ENCODE measurements around the gene HHIP.

The HHIP gene

DNA sequence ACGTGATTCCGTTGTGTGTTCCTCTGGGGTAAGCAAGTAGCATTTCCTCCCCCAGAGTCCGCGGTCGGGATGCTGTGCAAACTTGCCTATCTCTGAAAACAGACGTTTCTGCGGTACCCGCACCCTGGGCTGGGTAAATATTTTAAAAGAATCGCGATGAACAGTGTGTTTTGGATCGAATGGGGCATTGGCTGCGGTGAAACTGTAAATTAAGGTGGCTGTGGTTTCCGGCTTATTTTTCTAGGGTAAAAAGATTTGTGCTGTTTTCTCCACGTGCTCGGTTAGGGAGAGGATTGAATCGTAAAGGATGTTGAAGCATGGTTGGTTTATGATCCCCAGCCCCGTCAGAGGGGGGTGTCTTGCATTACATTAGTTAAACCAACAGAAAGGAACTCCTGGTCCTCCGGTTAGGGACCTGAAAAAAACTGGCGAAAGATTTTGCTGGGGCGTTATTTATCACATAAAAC, 1.2 kb downstream of the HHIP start:
- TF ChIP-seq CTCF (IDR thresholded peaks at IDR 0.05), result no peak
- H3K9me3 ChIP-seq (ENCODE audit: control insufficient read depth, low read length), result no peaks in the 10 kb centered on the region
- no peak overlapping the region for H3K9ac ChIP-seq
- H3K4me2 ChIP-seq (ENCODE audit: low read length), result no peak overlapping the region
- H3K27me3 ChIP-seq (ENCODE audit: control insufficient read depth, insufficient read depth, low read length), result no peaks in the 10 kb centered on the region
- H3K79me2 ChIP-seq, result no peaks in the 10 kb centered on the region
- H2AFZ ChIP-seq, result no peak overlapping the region
- H3K4me1 ChIP-seq, result no peaks in the 10 kb centered on the region
- no peak overlapping the region for H3K27ac ChIP-seq
- no peaks in the 10 kb centered on the region for H3K36me3 ChIP-seq (ENCODE audit: control insufficient read depth, insufficient read depth, low read length)
- no peak overlapping the region for H3K4me3 ChIP-seq (ENCODE audit: low read depth, low read length)

GRCh38 chr4:144647590-144647989, 1.6 kb downstream of the HHIP start:
- H2AFZ ChIP-seq, result no peak overlapping the region
- H3K27ac ChIP-seq, result no peak overlapping the region
- no peaks in the 10 kb centered on the region for H3K27me3 ChIP-seq (ENCODE audit: control insufficient read depth, insufficient read depth, low read length)
- H3K9ac ChIP-seq, result no peak overlapping the region
- no peaks in the 10 kb centered on the region for H3K9me3 ChIP-seq (ENCODE audit: control insufficient read depth, low read length)
- H3K4me2 ChIP-seq (ENCODE audit: low read length), result no peak overlapping the region
- H3K36me3 ChIP-seq (ENCODE audit: control insufficient read depth, insufficient read depth, low read length), result no peaks in the 10 kb centered on the region
- H3K4me1 ChIP-seq, result no peaks in the 10 kb centered on the region
- TF ChIP-seq CTCF (IDR thresholded peaks at IDR 0.05), result no peak
- no peak overlapping the region for H3K4me3 ChIP-seq (ENCODE audit: low read depth, low read length)
- no peaks in the 10 kb centered on the region for H3K79me2 ChIP-seq

- Histone ChIP-seq H3K27ac (no peak overlapping the region), H3K4me1 (no peaks in the 10 kb centered on the region), H3K36me3 (ENCODE audit: control insufficient read depth, insufficient read depth, low read length) (no peaks in the 10 kb centered on the region), H3K27me3 (ENCODE audit: control insufficient read depth, insufficient read depth, low read length) (no peaks in the 10 kb centered on the region), H3K79me2 (no peaks in the 10 kb centered on the region), H3K9ac (no peak overlapping the region), H3K9me3 (ENCODE audit: control insufficient read depth, low read length) (no peaks in the 10 kb centered on the region), H3K4me3 (ENCODE audit: low read depth, low read length) (no peak overlapping the region), H3K4me2 (ENCODE audit: low read length) (no peak overlapping the region), H2AFZ (no peak overlapping the region)
- TF ChIP-seq CTCF (IDR thresholded peaks at IDR 0.05), result no peak
These were observed 2.1 kb downstream of the HHIP start for GRCh38 chr4:144648042-144648441.

DNA sequence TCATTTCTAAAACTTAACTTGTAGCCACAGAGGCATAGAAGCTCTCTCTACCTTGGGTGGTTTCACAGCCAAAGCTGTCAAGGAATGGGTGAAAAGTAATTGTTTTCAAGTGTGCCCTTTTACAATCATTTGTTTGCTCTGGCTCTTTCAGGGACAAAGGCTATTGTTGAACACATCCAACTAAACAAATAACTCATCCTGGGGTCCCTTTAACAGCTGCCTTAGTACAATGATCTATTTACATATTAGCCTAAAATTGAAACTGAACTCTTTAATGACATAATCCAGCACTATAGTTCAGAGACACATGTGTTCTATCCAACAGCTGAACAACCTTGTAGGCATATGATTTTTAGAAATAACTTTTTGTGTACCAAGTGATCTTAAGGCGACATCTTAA, 3.7 kb downstream of the HHIP start:
- H3K9me3 ChIP-seq (ENCODE audit: control insufficient read depth, low read length), result no peaks in the 10 kb centered on the region
- no peak overlapping the region for H3K9ac ChIP-seq
- H2AFZ ChIP-seq, result no peak overlapping the region
- H3K4me2 ChIP-seq (ENCODE audit: low read length), result no peak overlapping the region
- H3K4me1 ChIP-seq, result no peaks in the 10 kb centered on the region
- H3K79me2 ChIP-seq, result no peaks in the 10 kb centered on the region
- H3K4me3 ChIP-seq (ENCODE audit: low read depth, low read length), result no peak overlapping the region
- TF ChIP-seq CTCF (IDR thresholded peaks at IDR 0.05), result no peak
- no peak overlapping the region for H3K27ac ChIP-seq
- no peaks in the 10 kb centered on the region for H3K36me3 ChIP-seq (ENCODE audit: control insufficient read depth, insufficient read depth, low read length)
- no peaks in the 10 kb centered on the region for H3K27me3 ChIP-seq (ENCODE audit: control insufficient read depth, insufficient read depth, low read length)

DNA sequence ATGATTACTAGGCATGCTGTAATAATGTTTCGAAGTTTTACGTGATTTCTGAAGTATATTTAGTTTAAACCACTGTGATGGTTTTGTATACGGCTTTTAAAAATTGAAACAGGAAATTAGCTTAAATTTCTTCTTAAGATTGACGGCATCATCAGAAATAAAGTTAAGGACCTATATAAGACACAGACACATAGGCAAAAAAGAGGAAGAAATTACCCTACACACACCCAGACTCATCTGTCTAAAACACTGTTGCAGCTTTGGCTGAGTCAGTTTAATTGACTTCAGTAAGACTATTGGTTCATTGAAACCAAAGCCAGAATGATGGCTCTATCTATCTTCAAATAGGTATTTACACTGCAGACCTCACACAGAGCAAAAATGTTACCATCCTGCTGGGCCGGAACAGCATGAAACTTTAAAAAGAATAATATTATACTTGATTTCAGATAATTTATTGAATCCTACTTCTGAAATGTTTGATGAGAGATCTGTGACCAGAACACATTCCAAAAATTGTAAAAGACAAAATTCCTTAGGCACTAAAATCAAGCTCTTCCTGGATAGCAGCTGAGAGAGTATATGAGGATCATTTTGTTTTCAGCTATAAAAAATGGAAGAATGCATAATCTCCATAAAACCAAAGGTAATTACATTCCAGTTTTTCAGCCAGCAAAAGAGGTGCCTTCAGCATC, 4.5 kb downstream of the HHIP start:
- Histone ChIP-seq H3K9ac (no peak overlapping the region), H3K27ac (no peak overlapping the region), H3K36me3 (ENCODE audit: control insufficient read depth, insufficient read depth, low read length) (no peaks in the 10 kb centered on the region), H2AFZ (no peak overlapping the region), H3K27me3 (ENCODE audit: control insufficient read depth, insufficient read depth, low read length) (no peaks in the 10 kb centered on the region), H3K4me1 (no peaks in the 10 kb centered on the region), H3K9me3 (ENCODE audit: control insufficient read depth, low read length) (no peaks in the 10 kb centered on the region), H3K79me2 (no peaks in the 10 kb centered on the region), H3K4me2 (ENCODE audit: low read length) (no peak overlapping the region), H3K4me3 (ENCODE audit: low read depth, low read length) (no peak overlapping the region)
- TF ChIP-seq CTCF (IDR thresholded peaks at IDR 0.05), result no peak

All from parathyroid adenoma (tissue), 2 donors.